Measurements from ENCODE around the gene KLRF1.

GRCh38 chr12:9829982-9830381 lies 2.7 kb downstream of the KLRF1 start:
- no peak for TF ChIP-seq CTCF (IDR thresholded peaks at IDR 0.05 in 4 of 5, conservative IDR thresholded peaks at IDR 0.05 in 1 of 5)
- no peak for TF ChIP-seq POLR2A (IDR thresholded peaks at IDR 0.05)
